Heart left ventricle (tissue), 16 donors: ENCODE results near the gene ASCC3. TPM values are rescaled to one million over a fixed set of nuclear protein-coding genes. Genes with fewer than 3 reads are reported as not detected.

ENCODE experiments used
- ATAC-seq, 4 donors: fragments of 200-7000 bp; cut with Tn5 transposase; one replicate each; pipeline ENCODE4 v1.9.1; 2020 to 2022; ENCODE audit warnings: moderate library complexity in 4 of 4, mild to moderate bottlenecking in 3 of 4, moderate number of reproducible peaks in 1 of 4
- DNase-seq, 5 donors: peaks; one replicate each; pipeline ENCODE4 v3.0.0-alpha.2; 2020
- H3K27ac ChIP-seq, 12 donors: fragments of 200-600 bp; sonication (generic) in 4 of 12; one replicate each; pipeline versions ENCODE4 v1.5.0 to v1.8.0; 2016 to 2022; ENCODE audit warnings: mild to moderate bottlenecking in 2 of 12
- H3K27me3 ChIP-seq, 9 donors: fragments of 200-600 bp; sonication (generic) in 2 of 9; one replicate each; pipeline versions ENCODE4 v1.5.1 to v1.8.0; 2016 to 2022; ENCODE audit warnings: mild to moderate bottlenecking in 3 of 9
- H3K36me3 ChIP-seq, 9 donors: fragments of 200-600 bp; sonication (generic) in 2 of 9; one replicate each; pipeline versions ENCODE4 v1.5.0 to v1.8.0; 2018 to 2022; ENCODE audit warnings: mild to moderate bottlenecking in 2 of 9
- H3K4me1 ChIP-seq, 12 donors: fragments of 200-600 bp; sonication (generic) in 4 of 12; one replicate each; pipeline versions ENCODE4 v1.5.0 to v1.8.0; 2016 to 2022; ENCODE audit warnings: mild to moderate bottlenecking in 3 of 12
- H3K4me3 ChIP-seq, 12 donors: fragments of 200-600 bp; sonication (generic) in 4 of 12; one replicate each; pipeline versions ENCODE4 v1.5.0 to v1.8.0; 2017 to 2022; ENCODE audit warnings: mild to moderate bottlenecking in 9 of 12, moderate library complexity in 4 of 12
- H3K9me3 ChIP-seq, 12 donors: fragments of 200-600 bp; sonication (generic) in 4 of 12; one replicate each; pipeline versions ENCODE4 v1.5.0 to v1.8.0; 2016 to 2022; ENCODE audit warnings: mild to moderate bottlenecking in 1 of 12
- POLR2A ChIP-seq, 2 donors: fragments of 450-650 bp; IDR thresholded peaks; one replicate each; pipeline ENCODE4 v1.6.1; 2017; ENCODE audit warnings: antibody characterized with exemption in 2 of 2, mild to moderate bottlenecking in 2 of 2, moderate library complexity in 2 of 2
- WGBS, 4 donors: extraction: QIAGEN DNeasy Blood & Tissue Kit in 2 of 4; methylation state at CpG; one replicate each; pipeline versions ENCODE4 v1.1.5 to v1.1.7; 2013 to 2018; 5-methylcytosine and 5-hydroxymethylcytosine counted together
- intact Hi-C, 10 donors: fragments of 100-400 bp; cut with DNase I; formaldehyde crosslinking; loops; one replicate each; pipeline versions ENCODE4 v1.11.1 to v1.14.2; 2022
- polyA plus RNA-seq, 2 donors: library from polyadenylated mRNA; stranded (reverse); fragments of 200-250 nt; gene quantifications; one replicate each; pipeline ENCODE4 v1.2.3, GENCODE V29; 2013
- total RNA-seq, 9 donors: library from RNA; depleted of rRNA in 2 of 9; stranded (reverse); fragments of >200 nt in 2 of 9; fragmentation: NEBNext Ultra II Directional in 3 of 9; extraction: Animal tissue kit (Norgen Biotek cat#: 25700) in 3 of 9; gene quantifications; one replicate each; pipeline versions ENCODE4 v1.1.0 to v1.2.4, GENCODE V29; 2016 to 2023
- TF ChIP-seq, protein P1 (sequence below), 12 donors: fragments of 200-600 bp; sonication (generic) in 4 of 12; IDR thresholded peaks; one replicate each; pipeline versions ENCODE4 v1.5.0 to v1.8.0; 2018 to 2022; ENCODE audit warnings: antibody characterized with exemption in 12 of 12, mild to moderate bottlenecking in 5 of 12
- donor health status: ischemic (EF 13 %, LVEDD 7.1; RV severe dilation, severe dysfunction).
- donor health status: healthy with polysubstance abuse.
- donor health status: DM: no; HTN: yes; CAD: no.
- donor health status: DM: no; HTN: no; CAD: no.
- donor health status: ischemic (EF 25% LVEDD 6.9; RV normal size, moderate dysfunction).
- donor health status: ischemic (EF 25% LVEDD 5.7; RV mildly dilated, moderate dysfunction).
- donor health status: healthy.
- donor health status: DM: yes; HTN: yes; CAD: no.
- donor health status: ischemic (EF 35%, LVEDD 5.7; RV mildly dilated, moderate dysfunction).
- donor health status: nonischemic (EF 11% LVEDD 7.7; RV severe dilation, severe dysfunction).
- donor health status: DM: yes; HTN: yes; CAD: no.
- donor health status: PGD.
- donor health status: ischemic (EF 29% LVEDD 5.4; RV normal size, mild dysfunction).
- donor health status: nonischemic (EF 23%, LVEDD 6.1; RV moderate dilation, normal function).

ASCC3 gene
- total and polyA plus RNA-seq, 11 donors = 3.4 to 29.2 (median 15.0) TPM

- WGBS, 4 donors = 94 to 98% (median 97%) methylated on average over 2 of the region's 2 CpGs
- Histone ChIP-seq H3K4me3 (no peak overlapping the region), H3K9me3 (peaks cover 0 to 4% (median 0%) of the 10 kb centered on the region in 12 donors), H3K27me3 (no peaks in the 10 kb centered on the region), H3K27ac (no peak overlapping the region), H3K36me3 (peaks cover 0 to 83% (median 60%) of the 10 kb centered on the region in 9 donors), H3K4me1 (no peaks in the 10 kb centered on the region)
- DNase-seq (no peak), ATAC-seq (no peak)
- TF ChIP-seq, protein P1, sequence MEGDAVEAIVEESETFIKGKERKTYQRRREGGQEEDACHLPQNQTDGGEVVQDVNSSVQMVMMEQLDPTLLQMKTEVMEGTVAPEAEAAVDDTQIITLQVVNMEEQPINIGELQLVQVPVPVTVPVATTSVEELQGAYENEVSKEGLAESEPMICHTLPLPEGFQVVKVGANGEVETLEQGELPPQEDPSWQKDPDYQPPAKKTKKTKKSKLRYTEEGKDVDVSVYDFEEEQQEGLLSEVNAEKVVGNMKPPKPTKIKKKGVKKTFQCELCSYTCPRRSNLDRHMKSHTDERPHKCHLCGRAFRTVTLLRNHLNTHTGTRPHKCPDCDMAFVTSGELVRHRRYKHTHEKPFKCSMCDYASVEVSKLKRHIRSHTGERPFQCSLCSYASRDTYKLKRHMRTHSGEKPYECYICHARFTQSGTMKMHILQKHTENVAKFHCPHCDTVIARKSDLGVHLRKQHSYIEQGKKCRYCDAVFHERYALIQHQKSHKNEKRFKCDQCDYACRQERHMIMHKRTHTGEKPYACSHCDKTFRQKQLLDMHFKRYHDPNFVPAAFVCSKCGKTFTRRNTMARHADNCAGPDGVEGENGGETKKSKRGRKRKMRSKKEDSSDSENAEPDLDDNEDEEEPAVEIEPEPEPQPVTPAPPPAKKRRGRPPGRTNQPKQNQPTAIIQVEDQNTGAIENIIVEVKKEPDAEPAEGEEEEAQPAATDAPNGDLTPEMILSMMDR (IDR thresholded peaks at IDR 0.05) = no peak
- intact Hi-C loops = no loop called here
Observed at GRCh38 chr6:100862063-100862462, 19.1 kb downstream of the ASCC3 start.

DNA sequence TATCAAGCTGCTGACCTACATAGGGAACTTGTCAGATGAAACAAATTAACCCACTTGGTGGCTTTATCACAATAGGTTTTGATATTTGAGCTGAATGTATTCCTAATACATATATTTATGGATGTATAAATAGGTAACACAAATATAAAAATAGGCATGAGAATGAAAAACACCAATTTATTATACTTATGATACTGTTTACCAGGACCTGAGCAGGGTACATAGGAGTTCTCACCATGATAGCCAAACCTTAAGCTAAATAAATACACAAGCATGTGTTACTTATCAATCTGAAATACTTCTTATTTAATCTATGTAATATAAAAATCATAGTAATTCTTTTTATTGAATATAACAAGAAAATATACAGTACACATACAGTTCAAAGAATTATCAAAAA is 25.0 kb downstream of the ASCC3 start:
- DNase-seq = no peak
- intact Hi-C loops = no loop called here
- peaks cover 0 to 12% (median 0%) of the 10 kb centered on the region in 12 donors for H3K9me3 ChIP-seq
- ATAC-seq = no peak
- no peak overlapping the region for H3K4me3 ChIP-seq
- no peaks in the 10 kb centered on the region for H3K4me1 ChIP-seq
- no peaks in the 10 kb centered on the region for H3K27me3 ChIP-seq
- TF ChIP-seq, protein P1 (IDR thresholded peaks at IDR 0.05) = no peak
- TF ChIP-seq POLR2A (IDR thresholded peaks at IDR 0.05) = no peak
- H3K36me3 ChIP-seq = peaks cover 0 to 56% (median 13%) of the 10 kb centered on the region in 9 donors
- no peak overlapping the region for H3K27ac ChIP-seq

- DNase-seq = no peak
- Histone ChIP-seq H3K4me3 (no peak overlapping the region), H3K4me1 (no peaks in the 10 kb centered on the region), H3K27ac (no peak overlapping the region), H3K9me3 (peaks cover 0 to 5% (median 0%) of the 10 kb centered on the region in 12 donors), H3K27me3 (no peaks in the 10 kb centered on the region), H3K36me3 (peaks cover 0 to 37% (median 11%) of the 10 kb centered on the region in 9 donors)
- intact Hi-C loops = no loop called here
- no peak for TF ChIP-seq POLR2A (IDR thresholded peaks at IDR 0.05)
- TF ChIP-seq, protein P1 (IDR thresholded peaks at IDR 0.05) = no peak
- ATAC-seq = no peak
- 96 to 98% (median 97%) methylated on average over 12 of the region's 12 CpGs for WGBS, 4 donors
Observed at GRCh38 chr6:100851819-100852218, 29.3 kb downstream of the ASCC3 start.

DNA sequence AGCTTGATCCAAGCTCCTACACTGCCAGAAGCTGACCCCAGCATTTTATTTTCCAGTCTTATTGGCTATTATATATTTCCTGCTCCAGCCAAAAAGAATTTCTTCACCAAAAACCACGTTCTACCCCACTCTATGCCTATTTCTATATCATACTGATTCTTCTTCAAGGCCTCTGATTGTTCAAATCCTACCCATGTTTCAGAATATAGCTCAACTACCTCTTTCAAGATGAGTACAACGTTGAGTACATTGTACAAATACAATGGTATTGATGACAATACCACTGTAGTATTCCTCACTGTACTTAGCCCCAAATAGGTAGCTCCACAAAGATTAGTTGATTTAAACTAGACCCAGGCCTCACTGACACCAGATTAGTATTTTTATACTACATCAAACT is 31.0 kb downstream of the ASCC3 start:
- DNase-seq (no peak), ATAC-seq (no peak)
- Histone ChIP-seq H3K27me3 (no peaks in the 10 kb centered on the region), H3K9me3 (no peaks in the 10 kb centered on the region), H3K27ac (no peak overlapping the region), H3K36me3 (peaks cover 0 to 32% (median 11%) of the 10 kb centered on the region in 9 donors), H3K4me3 (no peak overlapping the region), H3K4me1 (no peaks in the 10 kb centered on the region)
- intact Hi-C loops = no loop called here
- 88 to 94% (median 92%) methylated on average over 2 of the region's 2 CpGs for WGBS, 4 donors
- TF ChIP-seq POLR2A (IDR thresholded peaks at IDR 0.05) = no peak
- TF ChIP-seq, protein P1 (IDR thresholded peaks at IDR 0.05) = no peak
